ENCODE results near the gene R3HDML. TPM values are rescaled to one million over a fixed set of nuclear protein-coding genes. Genes with fewer than 3 reads are reported as not detected.
"Not testable (repeated sequence)": the region's sequence is repeated elsewhere in the genome, so short reads cannot be mapped to it uniquely, and the experiment has no call there.

Gene R3HDML
- polyA plus RNA-seq, 1 donor, result not detected

DNA sequence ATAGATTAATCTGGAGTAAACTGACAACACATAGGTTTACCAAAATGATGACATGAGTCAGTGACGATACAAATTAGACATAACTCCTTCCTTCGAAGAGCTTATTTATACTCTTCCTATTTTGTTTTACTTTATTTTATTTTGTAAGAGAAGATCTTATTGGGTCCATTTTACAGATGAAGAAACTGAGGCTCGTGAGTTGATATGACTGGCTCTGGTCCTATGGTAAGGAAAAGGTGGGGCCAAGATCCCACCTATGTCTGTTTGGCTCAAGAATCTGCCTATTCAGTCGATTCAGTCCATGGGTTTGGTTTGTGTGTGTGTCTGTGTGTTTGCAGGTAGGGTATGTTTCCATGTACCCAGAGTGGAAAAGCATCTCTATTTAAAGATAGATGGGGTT, 8.4 kb upstream of the R3HDML start:
- DNase-seq (ENCODE audit: low read depth), result no peak

DNA sequence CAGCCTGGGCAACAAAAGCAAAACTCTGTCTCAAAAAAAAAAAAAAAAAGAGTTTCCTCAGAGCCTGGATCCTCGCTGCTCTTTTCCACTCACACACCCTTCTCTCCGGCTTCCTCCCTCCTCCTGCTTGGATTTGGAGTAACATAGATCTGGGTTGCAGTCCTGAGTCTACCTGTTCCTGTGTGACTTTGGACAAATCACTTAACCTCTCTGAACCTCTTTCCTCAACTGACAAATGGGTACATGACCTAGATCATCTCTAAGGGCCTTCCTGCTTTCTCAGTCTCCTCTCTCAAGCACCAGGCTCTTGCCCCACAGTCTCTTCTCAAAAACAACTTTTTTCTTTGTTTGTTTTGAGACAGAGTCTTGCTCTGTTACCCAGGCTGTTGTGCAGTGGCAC, 5.6 kb upstream of the R3HDML start:
- DNase-seq (ENCODE audit: low read depth), result no peak

DNA sequence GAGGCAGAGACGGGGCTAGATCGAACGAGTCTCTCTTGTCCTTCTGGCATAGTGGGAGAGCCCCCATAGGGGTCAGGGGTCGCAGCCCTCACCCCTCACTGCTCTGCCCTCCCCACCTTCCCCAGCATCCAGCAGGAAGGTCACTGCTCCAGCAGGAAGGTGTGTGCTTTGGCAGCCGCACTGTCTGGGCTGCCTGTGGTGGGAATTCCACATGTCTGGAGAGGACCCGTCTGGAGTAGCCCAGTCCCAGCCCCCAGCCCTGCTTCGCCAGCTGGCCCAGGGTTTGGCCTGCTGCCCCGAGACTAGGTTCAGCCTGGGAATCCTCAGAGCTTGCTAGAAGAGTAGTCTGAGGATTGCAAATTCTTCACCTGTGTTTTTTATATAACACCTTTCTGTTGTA, 2.5 kb upstream of the R3HDML start:
- no peak for DNase-seq (ENCODE audit: low read depth)

DNA sequence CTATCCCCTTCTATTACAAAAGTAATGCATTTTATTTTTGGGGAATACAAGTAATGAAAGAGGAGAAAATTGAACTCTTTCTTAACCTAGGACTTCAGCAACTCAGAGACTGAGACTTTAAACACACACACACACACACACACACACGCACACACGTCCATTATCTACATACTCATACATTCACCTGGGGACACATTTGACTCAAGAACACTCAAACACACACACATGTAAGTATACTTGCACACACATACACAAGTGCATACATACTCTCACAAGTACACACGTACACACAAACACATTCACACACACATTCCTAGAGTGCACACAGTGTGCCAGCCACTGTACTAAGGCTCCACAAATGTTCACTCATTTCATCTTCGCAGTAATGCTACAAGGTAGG, 2.1 kb upstream of the R3HDML start:
- no peak for DNase-seq (ENCODE audit: low read depth)

DNA sequence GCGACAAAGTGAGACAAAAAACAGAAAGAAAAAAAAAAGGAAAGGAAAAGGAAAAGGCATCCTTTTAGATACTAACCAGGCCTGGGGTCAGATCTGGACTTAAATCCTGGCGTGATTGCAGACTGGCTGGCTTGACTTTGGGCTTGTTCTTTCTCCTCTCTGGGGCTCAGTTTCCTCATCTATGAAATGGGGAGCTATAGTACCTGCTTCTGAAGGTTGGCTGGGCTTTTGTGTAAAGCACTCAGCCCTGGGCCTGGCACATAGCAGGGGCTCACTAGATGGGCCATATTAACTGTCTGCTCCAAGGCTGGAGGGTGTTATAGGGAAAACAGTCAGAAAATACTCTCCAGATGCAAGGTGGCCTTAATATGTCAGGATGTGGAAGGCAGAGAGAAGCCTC, 1.2 kb upstream of the R3HDML start:
- no peak for DNase-seq (ENCODE audit: low read depth)

DNA sequence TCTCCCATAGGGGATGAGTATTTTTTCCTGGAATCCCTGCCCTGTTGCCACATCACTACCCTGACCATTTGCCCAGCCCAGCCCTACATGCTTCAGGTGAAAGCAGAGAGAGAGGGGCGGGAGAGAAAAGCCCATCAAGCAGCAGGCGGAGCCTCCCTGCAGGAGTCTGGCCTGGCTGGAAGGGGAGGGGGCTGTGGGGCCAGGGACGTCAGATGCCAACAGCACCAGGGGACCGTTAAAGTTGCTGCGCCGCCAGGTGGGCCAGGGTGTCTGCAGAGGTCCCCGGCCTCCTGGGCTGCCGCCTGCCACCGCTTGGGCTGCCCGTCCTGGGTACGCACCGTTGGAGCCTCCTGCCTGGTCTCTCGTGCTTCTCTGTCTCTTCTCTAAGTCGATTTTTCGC, 757 bp upstream of the R3HDML start:
- no peak for DNase-seq (ENCODE audit: low read depth)

DNA sequence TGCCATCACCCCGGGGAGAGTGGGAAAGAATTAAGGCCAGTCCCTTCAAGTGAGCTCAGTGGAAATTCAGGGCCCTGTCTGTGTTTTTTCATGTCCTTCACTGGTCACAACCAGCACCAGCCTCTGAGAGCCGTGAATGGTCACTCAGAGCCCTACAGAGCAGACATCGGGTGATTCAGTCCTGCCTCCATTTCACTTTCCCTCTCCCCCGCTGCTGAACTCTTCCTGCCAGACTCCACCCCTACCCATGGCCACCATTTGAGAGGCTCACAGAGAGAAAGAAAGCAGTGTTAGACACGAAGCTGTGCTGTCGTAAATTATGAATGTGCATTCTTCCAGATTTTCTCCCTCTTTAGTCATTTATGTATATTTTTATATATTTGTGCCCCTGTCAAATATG, 5.4 kb downstream of the R3HDML start:
- DNase-seq (ENCODE audit: low read depth), result no peak

DNA sequence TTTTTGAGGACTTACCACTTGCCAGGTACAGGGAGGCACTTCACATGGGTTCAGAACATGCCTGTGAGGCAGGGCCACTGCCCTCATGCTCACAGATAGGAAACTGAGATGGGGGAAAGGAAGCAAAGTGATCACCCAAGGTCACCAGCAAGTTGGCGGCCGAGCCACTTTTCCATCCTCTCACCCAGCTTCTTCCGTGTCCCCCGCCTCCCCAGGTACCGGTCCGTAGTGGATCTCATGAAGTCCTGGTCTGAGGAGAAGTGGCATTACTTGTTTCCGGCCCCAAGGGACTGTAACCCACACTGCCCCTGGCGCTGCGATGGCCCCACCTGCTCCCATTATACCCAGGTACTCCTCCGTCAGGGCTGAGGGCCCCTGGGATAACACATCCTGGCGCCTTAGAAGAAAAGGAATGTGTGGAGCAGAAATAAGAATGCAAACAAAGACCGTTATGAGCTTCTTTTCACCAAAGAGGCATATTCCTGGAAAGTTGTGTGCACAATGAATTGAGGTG, 6.4 kb downstream of the R3HDML start:
- no peak for DNase-seq (ENCODE audit: low read depth)

DNA sequence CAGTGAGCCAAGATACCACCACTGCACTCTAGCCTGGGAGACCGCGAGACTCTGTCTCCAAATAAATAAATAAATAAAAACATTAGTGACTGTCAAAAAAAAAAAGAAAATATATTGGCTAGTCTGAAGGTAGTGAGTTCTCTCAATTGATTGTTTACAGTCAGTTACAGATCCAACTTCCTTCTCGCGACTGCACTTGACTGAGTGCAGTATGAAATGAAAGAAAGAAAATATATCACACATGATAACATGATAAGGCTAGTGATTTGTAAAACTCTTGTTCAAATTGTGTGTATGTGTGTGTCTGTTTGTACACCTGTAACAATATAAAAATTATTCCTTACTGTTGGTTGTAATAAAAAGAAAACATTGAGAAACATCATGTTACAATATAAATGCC, 7.9 kb downstream of the R3HDML start:
- DNase-seq (ENCODE audit: low read depth), result no peak

DNA sequence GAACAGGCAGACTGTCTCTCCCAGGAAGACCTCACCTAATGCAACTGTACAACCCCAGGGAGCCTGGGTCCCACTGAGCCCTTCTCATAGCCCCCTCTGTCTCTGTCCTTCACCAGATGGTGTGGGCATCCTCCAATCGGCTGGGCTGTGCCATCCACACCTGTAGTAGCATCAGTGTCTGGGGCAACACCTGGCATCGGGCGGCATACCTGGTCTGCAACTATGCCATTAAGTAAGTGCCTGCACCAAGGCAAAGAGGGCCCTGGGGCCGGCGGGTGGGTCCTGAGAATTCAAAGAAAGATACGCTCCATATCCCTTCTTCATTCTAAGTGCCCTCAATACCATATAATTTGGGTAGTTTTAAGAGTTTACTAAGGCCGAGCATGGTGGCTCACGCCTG, 8.3 kb downstream of the R3HDML start:
- DNase-seq (ENCODE audit: low read depth), result no peak

DNA sequence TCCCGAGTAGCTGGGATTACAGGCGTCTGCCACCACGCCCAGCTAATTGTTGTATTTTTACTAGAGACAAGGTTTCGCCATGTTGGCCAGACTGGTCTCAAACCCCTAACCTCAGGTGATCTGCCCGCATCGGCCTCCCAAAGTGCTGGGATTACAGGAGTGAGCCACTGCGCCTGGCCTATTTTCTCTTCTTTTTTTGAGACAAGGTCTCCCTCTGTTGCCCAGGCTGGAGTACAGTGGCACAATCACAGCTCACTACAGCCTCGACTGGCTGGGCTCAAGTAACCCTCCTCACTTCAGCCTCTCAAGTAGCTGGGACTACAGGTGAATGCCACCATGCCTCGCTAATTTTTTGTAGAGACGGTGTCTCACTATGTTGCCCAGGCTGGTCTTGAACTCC, 9.1 kb downstream of the R3HDML start:
- DNase-seq (ENCODE audit: low read depth), result not testable (repeated sequence)

DNA sequence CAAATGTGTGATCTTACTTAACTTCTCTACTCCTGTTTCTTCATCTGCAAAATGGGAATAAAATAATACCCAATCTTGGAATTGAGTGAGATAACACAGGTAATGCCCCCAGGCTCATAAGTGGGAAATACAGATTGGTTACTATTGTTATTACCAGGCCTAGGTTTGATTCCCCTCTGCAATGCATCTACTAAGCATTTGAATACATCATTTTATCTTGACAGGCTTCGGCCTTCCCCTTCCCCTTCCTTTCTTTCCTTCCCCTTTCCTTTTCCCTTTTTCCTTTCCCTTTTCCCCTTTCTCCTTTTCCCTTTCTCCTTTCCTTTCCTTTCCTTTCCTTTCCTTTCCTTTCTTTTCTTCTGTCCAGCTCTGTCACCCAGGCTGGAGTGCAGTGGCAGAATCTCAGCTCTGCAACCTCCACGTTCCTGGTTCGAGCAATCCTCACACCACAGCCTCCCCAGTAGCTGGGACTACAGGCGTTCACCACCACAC, 11.4 kb downstream of the R3HDML start:
- no peak for DNase-seq (ENCODE audit: low read depth)

DNA sequence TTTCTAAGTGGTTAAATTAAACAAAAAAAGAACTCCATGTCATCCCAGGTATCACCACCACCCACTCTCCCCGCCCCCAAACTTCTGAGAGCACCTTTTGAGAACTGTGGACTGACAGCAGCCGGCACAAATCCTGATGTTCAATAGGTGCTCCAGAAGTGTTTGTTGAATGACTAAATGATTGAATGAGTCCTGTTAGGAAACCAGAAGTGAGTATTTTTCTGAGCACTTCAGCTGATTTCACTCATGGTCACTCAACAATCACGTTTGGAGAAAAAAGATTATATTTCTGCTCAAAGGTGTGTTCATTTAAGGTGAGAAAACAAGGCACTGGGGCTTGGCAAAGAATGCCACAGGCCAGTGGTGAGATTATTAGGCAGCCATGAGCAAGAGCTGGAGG, 12.5 kb downstream of the R3HDML start:
- no peak for DNase-seq (ENCODE audit: low read depth)

DNA sequence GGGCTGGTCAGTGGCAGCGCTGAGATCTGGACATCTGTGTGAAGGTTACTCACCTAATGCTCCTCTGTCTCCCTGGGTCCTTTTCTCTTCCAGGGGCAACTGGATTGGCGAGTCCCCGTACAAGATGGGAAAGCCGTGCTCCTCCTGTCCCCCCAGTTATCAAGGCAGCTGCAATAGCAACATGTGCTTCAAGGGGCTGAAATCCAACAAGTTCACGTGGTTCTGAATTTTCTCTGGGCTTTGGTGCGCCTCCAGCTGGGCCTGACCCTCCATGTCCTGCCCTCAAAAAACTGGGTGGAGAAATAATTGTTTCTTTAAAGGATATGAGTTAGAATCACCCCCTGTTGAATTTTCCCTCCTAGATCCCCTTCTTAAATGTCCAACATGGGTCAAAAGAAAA, 13.7 kb downstream of the R3HDML start:
- DNase-seq (ENCODE audit: low read depth), result no peak

DNA sequence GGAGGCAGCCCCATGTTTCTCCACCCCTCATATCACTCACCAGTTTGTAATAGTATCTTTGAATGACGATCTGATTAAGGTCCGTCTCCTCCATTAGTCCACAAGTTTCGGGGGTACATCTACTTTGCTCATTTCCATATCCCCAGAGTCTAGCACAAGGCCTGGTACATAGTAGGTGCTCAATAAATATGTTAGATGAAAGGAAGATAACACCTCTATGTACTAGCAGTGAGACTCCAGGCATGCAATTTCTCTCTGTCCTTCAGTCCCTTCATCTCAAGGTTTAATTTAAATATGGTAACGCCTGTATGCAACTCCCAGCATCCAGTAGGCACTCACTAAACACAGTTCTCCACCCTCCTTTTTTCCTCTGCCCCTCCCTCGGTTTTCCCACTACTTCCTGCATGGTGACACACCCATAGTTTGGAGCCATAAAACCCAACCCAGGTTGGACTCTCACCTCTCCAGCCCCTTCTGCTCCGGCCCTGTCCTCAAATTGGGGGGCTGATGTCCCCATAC, 18.2 kb downstream of the R3HDML start:
- no peak for DNase-seq (ENCODE audit: low read depth)

DNA sequence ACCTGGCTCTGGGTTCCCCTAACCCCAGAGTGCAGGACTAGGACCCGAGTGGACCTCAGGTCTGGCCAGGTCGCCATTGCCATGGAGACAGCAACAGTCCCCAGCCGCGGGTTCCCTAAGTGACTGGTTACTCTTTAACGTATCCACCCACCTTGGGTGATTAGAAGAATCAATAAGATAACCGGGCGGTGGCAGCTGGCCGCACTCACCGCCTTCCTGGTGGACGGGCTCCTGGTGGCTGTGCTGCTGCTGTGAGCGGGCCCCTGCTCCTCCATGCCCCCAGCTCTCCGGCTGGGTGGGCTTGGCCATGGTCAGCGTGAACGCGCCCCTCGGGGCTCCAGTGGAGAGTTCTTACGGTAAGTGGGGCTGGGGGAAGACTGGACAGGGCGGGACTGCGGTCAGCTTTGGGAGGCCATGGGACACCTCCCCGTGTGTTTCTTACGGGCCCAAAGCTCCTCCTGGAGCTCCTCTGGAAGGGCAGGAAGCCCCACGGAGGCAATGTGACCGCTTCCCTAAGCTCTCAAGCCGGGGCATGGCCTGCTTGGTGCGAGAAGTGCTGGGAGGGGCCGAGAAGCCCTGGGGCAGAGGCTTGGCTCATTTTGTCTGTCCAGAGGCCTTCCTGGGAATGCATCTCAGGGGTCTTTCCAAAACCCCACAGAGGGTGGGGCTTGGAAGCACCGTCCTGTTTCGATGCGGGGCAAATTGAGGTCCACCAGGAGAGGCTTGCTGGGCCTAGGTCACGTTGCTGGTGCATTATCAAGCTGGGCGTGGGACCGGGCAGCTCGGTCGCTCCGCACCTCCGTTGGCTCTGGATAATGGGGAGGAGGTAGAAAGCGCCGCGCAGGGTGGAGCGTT, 18.9 kb downstream of the R3HDML start, which contains the start of gene HNF4A:
Gene HNF4A, plus strand, starts transcription at position 202 of the 855 bp plus-strand sequence. Its CDS starts 106 bp downstream, at position 308.
- DNase-seq (ENCODE audit: low read depth), result no peak

DNA sequence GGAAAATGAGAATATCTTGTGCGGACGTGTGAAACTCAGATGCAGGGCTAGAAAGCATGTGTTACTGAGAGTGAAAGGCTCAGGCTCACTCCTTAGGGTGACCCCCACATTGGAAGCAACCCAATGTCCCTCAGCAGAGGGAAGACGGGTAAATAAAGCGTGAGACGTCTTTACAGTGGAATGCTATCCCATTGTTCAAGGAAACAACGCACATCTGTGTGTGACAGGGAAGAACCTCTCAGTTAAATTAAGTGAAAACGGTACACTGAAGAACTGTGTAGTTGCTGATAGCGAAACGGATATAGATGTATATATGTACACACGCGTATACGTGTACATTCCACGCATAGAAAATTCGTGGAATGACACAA, 19.5 kb downstream of the R3HDML start:
- no peak for DNase-seq (ENCODE audit: low read depth)

DNA sequence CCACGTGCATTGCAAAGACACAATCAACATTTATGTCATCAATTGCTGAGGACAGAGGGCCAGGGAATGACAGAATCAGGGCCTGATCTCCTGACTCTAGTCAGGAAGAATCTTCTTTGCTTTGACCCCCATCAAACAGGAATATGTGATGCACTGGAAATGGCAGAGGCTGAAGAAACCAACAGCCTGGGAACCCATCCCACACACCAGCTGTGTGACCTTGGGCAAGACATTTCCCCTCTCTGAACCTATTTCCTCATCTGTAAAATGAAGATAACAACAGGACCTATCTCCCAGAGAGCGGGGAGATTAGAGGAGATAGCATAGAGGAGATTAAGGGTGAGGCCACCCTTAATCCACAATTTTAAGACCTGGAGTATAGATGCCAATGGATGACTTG, 20.2 kb downstream of the R3HDML start:
- DNase-seq (ENCODE audit: low read depth), result no peak

DNA sequence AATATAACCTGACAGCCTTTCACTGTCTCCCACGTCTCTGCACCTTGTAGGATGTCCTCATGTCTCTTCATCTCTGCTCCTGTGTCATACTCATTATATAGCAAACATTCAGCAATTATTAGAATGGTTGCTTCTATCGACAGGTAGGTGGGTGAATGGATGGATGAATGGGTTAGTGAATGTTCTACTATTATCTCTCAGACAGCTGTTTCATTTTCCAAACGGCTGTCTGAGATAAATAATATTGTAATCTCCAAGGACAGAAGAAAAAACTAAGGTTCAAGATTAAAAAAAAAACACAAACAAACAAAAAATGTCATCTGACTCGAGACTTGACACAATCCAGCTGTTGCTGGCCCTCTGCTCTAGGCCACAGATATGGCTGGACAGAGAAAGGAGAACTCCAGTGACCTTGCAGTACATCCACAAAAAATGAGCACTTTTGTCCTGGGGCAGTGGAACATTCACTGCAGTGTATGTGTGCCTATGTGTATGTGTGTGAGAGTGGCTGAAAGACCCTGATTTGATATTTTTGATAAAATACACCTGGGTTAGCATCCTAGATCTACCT, 20.8 kb downstream of the R3HDML start:
- no peak for DNase-seq (ENCODE audit: low read depth)

DNA sequence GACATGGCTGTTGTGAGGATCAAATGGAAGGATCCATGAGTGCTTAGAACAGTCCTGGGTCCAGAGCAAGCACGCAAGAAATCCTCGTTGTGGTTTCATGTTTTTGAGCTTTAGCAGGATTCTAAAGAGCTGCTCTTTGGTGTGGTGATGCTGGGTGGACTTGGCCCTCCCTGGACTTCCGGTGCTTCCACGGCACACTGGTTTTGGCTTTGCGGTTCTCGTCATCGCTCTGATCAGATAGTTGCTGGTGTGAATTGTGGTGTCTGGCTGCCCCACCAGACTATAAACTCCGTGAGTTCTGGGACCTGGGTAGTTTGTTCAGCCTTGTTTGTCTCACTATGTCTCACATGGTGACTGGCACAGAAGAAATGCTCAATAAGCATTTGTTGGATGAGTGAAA, 21.9 kb downstream of the R3HDML start:
- no peak for DNase-seq (ENCODE audit: low read depth)

DNA sequence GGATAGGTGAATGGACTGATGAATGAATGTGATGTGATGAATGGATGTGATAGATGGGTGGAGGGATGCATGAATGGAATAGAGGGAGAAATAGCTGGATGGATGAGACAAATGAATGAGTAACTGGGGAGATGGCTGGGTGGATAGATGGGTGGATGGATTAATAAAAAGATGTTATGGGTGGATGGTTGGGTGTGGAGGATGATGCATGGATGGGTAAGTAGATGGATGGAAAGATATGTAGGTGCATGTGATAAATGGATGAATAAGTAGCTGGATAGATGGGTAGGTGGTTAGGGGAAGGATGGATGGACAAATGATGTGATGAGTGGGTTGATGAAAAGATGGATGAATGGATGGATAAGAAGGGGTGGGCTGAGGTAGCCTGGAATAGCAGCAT, 23.4 kb downstream of the R3HDML start:
- DNase-seq (ENCODE audit: low read depth), result no peak

DNA sequence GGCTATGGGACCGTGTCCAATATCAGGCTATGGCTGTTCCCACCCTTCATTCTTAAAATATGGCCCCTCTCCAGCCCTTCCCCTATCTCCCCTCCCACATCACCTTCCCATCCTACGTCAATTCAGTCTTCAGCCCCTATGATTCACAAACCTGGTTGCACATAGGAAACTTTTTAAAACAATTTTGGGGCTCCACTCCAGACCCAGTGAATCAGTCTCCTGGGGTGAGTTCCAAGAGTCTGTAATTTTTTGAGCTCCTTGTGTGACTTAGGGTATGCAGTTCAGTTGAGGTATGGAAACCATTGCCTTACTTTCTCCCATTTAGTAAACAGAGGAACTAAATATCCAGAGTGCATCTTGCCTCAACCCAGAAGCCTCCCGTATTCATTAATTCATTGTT, 24.2 kb downstream of the R3HDML start:
- no peak for DNase-seq (ENCODE audit: low read depth)

DNA sequence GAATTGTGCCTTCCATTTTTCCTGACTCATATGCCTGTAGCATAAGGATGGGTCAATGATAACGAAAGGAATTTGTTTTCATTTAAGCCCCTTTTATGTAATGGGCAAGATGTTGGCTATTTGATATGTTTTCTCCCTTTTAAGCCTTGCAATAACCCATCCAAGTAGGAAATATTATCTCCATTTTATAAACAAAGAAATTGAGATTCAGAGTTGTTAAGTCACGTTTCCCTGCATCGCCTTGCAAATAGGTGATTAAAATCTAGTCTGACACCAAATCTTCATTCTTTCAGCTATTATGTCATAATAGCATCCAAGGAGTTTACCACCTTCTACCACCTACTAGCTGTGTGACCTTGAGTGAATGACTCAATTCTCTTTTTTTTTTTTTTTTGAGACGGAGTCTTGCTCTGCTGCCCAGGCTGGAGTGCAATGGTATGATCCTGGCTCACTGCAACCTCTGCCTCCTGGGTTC, 25.7 kb downstream of the R3HDML start:
- DNase-seq (ENCODE audit: low read depth), result no peak
